ENCODE results near the gene RAD52.

The RAD52 gene

GRCh38 chr12:868722-869121, 80.8 kb downstream of the RAD52 start:
- DNase-seq (ENCODE audit: low spot score), result no peak

GRCh38 chr12:867905-868304, 81.6 kb downstream of the RAD52 start:
- no peak for DNase-seq (ENCODE audit: low spot score)

DNA sequence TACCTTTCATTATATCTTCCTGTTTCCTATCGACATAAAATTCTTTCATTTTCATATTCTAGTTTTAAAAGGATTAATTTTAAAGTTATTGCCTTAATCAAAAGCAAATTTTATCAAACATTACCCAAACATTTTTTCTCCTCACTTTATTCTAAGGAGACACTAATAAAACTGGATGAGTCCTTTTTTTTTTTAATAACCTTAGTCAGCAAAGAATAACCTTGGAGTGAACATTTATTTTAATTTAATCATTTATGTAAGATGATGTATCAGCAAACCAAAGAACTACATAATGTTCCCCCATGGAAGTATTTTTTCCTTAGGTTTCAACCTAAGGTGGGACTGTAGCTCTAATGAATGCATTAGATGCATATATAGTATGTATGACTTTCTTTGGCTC, 83.9 kb downstream of the RAD52 start:
- no peak for DNase-seq (ENCODE audit: low spot score)

DNA sequence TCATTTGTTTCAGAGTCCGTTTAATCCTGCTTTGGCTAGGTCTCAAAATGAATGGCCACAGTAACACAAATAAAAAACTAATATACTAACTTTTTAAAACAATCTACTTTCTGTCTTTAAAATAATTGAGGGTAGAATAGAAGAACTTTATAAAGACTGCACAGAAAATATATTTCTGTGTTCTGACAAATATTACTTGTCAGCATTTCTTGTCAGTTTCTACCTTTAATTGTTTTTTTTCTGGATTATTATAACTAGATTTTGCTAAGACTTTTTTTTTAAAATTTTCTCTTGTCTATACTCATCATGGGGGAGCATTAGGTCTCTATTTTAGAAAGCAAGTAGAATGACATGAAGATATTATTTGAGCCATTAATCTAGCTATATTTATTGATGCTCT, 86.2 kb downstream of the RAD52 start:
- no peak for DNase-seq (ENCODE audit: low spot score)

- DNase-seq (ENCODE audit: low spot score), result no peak
Measured at GRCh38 chr12:862303-862911, 87.1 kb downstream of the RAD52 start.
